H1 (cell line): Measurements from ENCODE around the gene KIAA1614. TPM values are rescaled to one million over a fixed set of nuclear protein-coding genes. Genes with fewer than 3 reads are reported as not detected.

ENCODE experiments used
- CTCF ChIA-PET: fragments of 300-600 bp; sonication (Branson Sonifier 250); formaldehyde crosslinking; loops from one replicate; lab custom pipeline; 2021; ENCODE audit not compliant: partially characterized antibody; lab: Charles Lee
- POLR2A ChIA-PET: fragments of 300-600 bp; sonication (Branson Sonifier 250); formaldehyde crosslinking; loops from one replicate; lab custom pipeline; 2021; ENCODE audit warnings: inconsistent platforms; ENCODE audit not compliant: partially characterized antibody; lab: Charles Lee
- DNase-seq, 2 experiments: peaks; one replicate each; pipeline versions ENCODE4 v3.0.0 to v3.0.0-alpha.2; 2010 to 2022; ENCODE audit warnings: low spot score in 2 of 2, low read depth in 1 of 2, mixed read lengths in 1 of 2
- FAIRE-seq: peaks from 2 replicates; lab custom pipeline; 2011; peaks lifted over from hg19 to GRCh38; lab: Jason Lieb, UNC
- H2AFZ ChIP-seq: 2 replicates; pipeline ENCODE4 v1.8.1; 2012; ENCODE audit warnings: low read length, inconsistent platforms
- H2AK5ac ChIP-seq: 2 replicates; pipeline ENCODE4 v1.6.1; 2013; ENCODE audit warnings: low read depth, low read length
- H2BK120ac ChIP-seq: replicated peaks from 2 replicates; pipeline ENCODE3; 2013; ENCODE audit warnings: low read depth, low read length, inconsistent platforms
- H2BK12ac ChIP-seq: 2 replicates; pipeline ENCODE4 v1.6.1; 2013; ENCODE audit warnings: low read depth, low read length
- H2BK15ac ChIP-seq: 2 replicates; pipeline ENCODE4 v1.6.1; 2013; ENCODE audit warnings: low read length
- H2BK20ac ChIP-seq: 2 replicates; pipeline ENCODE4 v1.6.1; 2013; ENCODE audit warnings: low read length
- H2BK5ac ChIP-seq: 2 replicates; pipeline ENCODE4 v1.6.1; 2013; ENCODE audit warnings: low read depth, low read length
- H3K14ac ChIP-seq: 2 replicates; pipeline ENCODE4 v1.6.1; 2013; ENCODE audit warnings: inconsistent platforms; ENCODE audit not compliant: insufficient read length
- H3K18ac ChIP-seq: 2 replicates; pipeline ENCODE4 v1.6.1; 2013; ENCODE audit warnings: low read length; ENCODE audit errors: extremely low read depth
- H3K23ac ChIP-seq: 2 replicates; pipeline ENCODE4 v1.6.1; 2013; ENCODE audit warnings: inconsistent platforms; ENCODE audit not compliant: insufficient read length
- H3K23me2 ChIP-seq: 2 replicates; pipeline ENCODE4 v1.6.1; 2013; ENCODE audit warnings: low read depth, low read length
- H3K27ac ChIP-seq: 2 replicates; pipeline ENCODE4 v1.6.1; 2011; ENCODE audit warnings: low read depth, low read length, inconsistent platforms
- H3K27me3 ChIP-seq, 4 experiments: replicated peaks in 1 of 4; 1 replicate in 1 of 4; 2 replicates in 3 of 4; pipeline versions ENCODE4 v1.6.1 to v1.8.1; 2011 to 2013; ENCODE audit warnings: low read length in 3 of 4, mild to moderate bottlenecking in 3 of 4, inconsistent platforms in 2 of 4, mixed read lengths in 2 of 4, moderate library complexity in 1 of 4; ENCODE audit not compliant: control insufficient read depth in 3 of 4, insufficient read depth in 3 of 4; ENCODE audit errors: extremely low read depth in 1 of 4
- H3K36me3 ChIP-seq, 4 experiments: 2 replicates each; pipeline versions ENCODE4 v1.6.1 to v1.8.1; 2011 to 2013; ENCODE audit warnings: mild to moderate bottlenecking in 4 of 4, low read length in 3 of 4, moderate library complexity in 2 of 4, control low read depth in 1 of 4, inconsistent platforms in 1 of 4; ENCODE audit not compliant: insufficient read depth in 4 of 4, control insufficient read depth in 2 of 4
- H3K4ac ChIP-seq: replicated peaks from 2 replicates; pipeline ENCODE3; 2013; ENCODE audit warnings: low read length, low read depth, mixed read lengths, inconsistent platforms; ENCODE audit not compliant: insufficient read length
- H3K4me1 ChIP-seq, 4 experiments: replicated peaks in 1 of 4; 1 replicate in 1 of 4; 2 replicates in 3 of 4; pipeline versions ENCODE4 v1.6.1 to v1.8.1; 2011 to 2013; ENCODE audit warnings: low read length in 3 of 4, inconsistent platforms in 2 of 4, mixed read lengths in 1 of 4; ENCODE audit not compliant: insufficient read depth in 4 of 4, control insufficient read depth in 3 of 4
- H3K4me2 ChIP-seq, 2 experiments: 2 replicates each; pipeline versions ENCODE4 v1.6.1 to v1.8.1; 2011 to 2013; ENCODE audit warnings: low read depth in 2 of 2, low read length in 2 of 2, control low read depth in 1 of 2, inconsistent platforms in 1 of 2, mild to moderate bottlenecking in 1 of 2; ENCODE audit not compliant: insufficient read depth in 1 of 2
- H3K4me3 ChIP-seq, 4 experiments: fragments of 200-600, 300-600 bp in 1 of 4; sonication (generic), shearing (Covaris generic), sonication (Bioruptor Twin) in 1 of 4; 2 replicates each; pipeline versions ENCODE4 v1.5.1 to v1.8.1; 2011 to 2016; ENCODE audit warnings: low read length in 4 of 4, low read depth in 3 of 4, control low read depth in 2 of 4, inconsistent platforms in 2 of 4, mild to moderate bottlenecking in 2 of 4, mixed read lengths in 1 of 4, moderate library complexity in 1 of 4; ENCODE audit not compliant: insufficient read depth in 2 of 4; ENCODE audit errors: extremely low read depth in 1 of 4
- H3K56ac ChIP-seq: replicated peaks from 2 replicates; pipeline ENCODE3; 2013; ENCODE audit warnings: low read depth, mild to moderate bottlenecking, mixed read lengths, low read length, inconsistent platforms; ENCODE audit not compliant: insufficient read length
- H3K79me1 ChIP-seq: 2 replicates; pipeline ENCODE4 v1.6.1; 2013; ENCODE audit warnings: low read depth, low read length, control low read depth
- H3K79me2 ChIP-seq, 2 experiments: 2 replicates each; pipeline versions ENCODE4 v1.6.1 to v1.8.1; 2012 to 2013; ENCODE audit warnings: low read length in 2 of 2, mild to moderate bottlenecking in 2 of 2, inconsistent platforms in 1 of 2; ENCODE audit not compliant: insufficient read depth in 2 of 2, control insufficient read depth in 1 of 2
- H3K9ac ChIP-seq, 4 experiments: replicated peaks in 1 of 4; 1 replicate in 1 of 4; 2 replicates in 3 of 4; pipeline versions ENCODE4 v1.6.1 to v1.8.1; 2011 to 2013; ENCODE audit warnings: low read depth in 3 of 4, low read length in 3 of 4, control low read depth in 2 of 4, mild to moderate bottlenecking in 2 of 4, moderate library complexity in 2 of 4, inconsistent platforms in 1 of 4; ENCODE audit errors: extremely low read depth in 1 of 4
- H3K9me3 ChIP-seq, 2 experiments: 2 replicates each; pipeline versions ENCODE4 v1.6.1 to v1.8.1; 2012 to 2013; ENCODE audit warnings: mild to moderate bottlenecking in 2 of 2, moderate library complexity in 2 of 2, control low read depth in 1 of 2, inconsistent platforms in 1 of 2, low read depth in 1 of 2, low read length in 1 of 2, mixed read lengths in 1 of 2; ENCODE audit not compliant: insufficient read depth in 2 of 2
- H4K20me1 ChIP-seq, 2 experiments: replicated peaks in 1 of 2; 2 replicates each; pipeline versions ENCODE3 to v1.8.1; 2011 to 2013; ENCODE audit warnings: inconsistent platforms in 2 of 2, low read length in 2 of 2, mild to moderate bottlenecking in 1 of 2; ENCODE audit not compliant: insufficient read depth in 2 of 2, control insufficient read depth in 1 of 2
- H4K5ac ChIP-seq: 2 replicates; pipeline ENCODE4 v1.6.1; 2013; ENCODE audit warnings: low read length, low read depth, mixed read lengths, inconsistent platforms; ENCODE audit not compliant: insufficient read length
- H4K8ac ChIP-seq: 2 replicates; pipeline ENCODE4 v1.8.0; 2013; ENCODE audit warnings: mild to moderate bottlenecking, moderate library complexity, low read length, inconsistent platforms; ENCODE audit not compliant: insufficient read depth; ENCODE audit errors: extremely low read depth
- H4K91ac ChIP-seq: replicated peaks from 2 replicates; pipeline ENCODE3; 2013; ENCODE audit warnings: low read length, mixed read lengths, inconsistent platforms; ENCODE audit not compliant: insufficient read length
- ASH2L ChIP-seq: fragments of 200-600, 300-600 bp; sonication (generic); IDR thresholded peaks from one replicate; pipeline ENCODE4 v1.7.1; 2017; ENCODE audit warnings: low read length
- ATF2 ChIP-seq: IDR thresholded peaks from 2 replicates; pipeline ENCODE4 v1.6.1; 2012; ENCODE audit warnings: low read length, inconsistent platforms
- CHD1 ChIP-seq: IDR thresholded peaks from 2 replicates; pipeline ENCODE4 v1.6.1; 2012; ENCODE audit warnings: low read depth, low read length, improper control_type of control experiment
- JUN ChIP-seq: IDR thresholded peaks from 2 replicates; pipeline ENCODE4 v1.6.1; 2011; ENCODE audit warnings: low read depth, mild to moderate bottlenecking, improper control_type of control experiment, low read length
- JUND ChIP-seq: IDR thresholded peaks from 2 replicates; pipeline ENCODE4 v1.6.1; 2011; ENCODE audit warnings: mild to moderate bottlenecking, improper control_type of control experiment, low read length
- KDM4A ChIP-seq: IDR thresholded peaks from one replicate; pipeline ENCODE4 v1.7.1; 2012; ENCODE audit warnings: low read depth, mild to moderate bottlenecking, moderate library complexity, low read length, inconsistent platforms; ENCODE audit not compliant: severe bottlenecking
- POLR2AphosphoS5 ChIP-seq: IDR thresholded peaks from 2 replicates; pipeline ENCODE4 v1.6.1; 2011; ENCODE audit warnings: low read depth, low read length
- SIN3A ChIP-seq, 2 experiments: IDR thresholded peaks in 1 of 2; conservative IDR thresholded peaks in 1 of 2; 2 replicates each; pipeline ENCODE4 v1.6.1; 2011 to 2012; ENCODE audit warnings: low read length in 2 of 2, improper control_type of control experiment in 1 of 2, low read depth in 1 of 2, mild to moderate bottlenecking in 1 of 2
- SUZ12 ChIP-seq: fragments of 200-600 bp; sonication (generic); IDR thresholded peaks from 2 replicates; pipeline ENCODE4 v1.6.1; 2012; ENCODE audit warnings: mild to moderate bottlenecking, inconsistent platforms, low read length, moderate library complexity, mixed read lengths
- WGBS, 2 experiments: shearing (Covaris generic) in 1 of 2; methylation state at CpG; one replicate each; pipeline versions ENCODE4 v1.1.6 to v1.1.7; 2013 to 2015; ENCODE audit warnings: low lambda C conversion rate in 2 of 2, mixed read lengths in 2 of 2, inconsistent platforms in 1 of 2, low coverage in 1 of 2, missing lambda C conversion rate in 1 of 2; ENCODE audit not compliant: insufficient replicate concordance in 2 of 2, insufficient coverage in 1 of 2, insufficient read length in 1 of 2; ENCODE audit errors: extremely low coverage in 1 of 2, missing lambda C conversion rate in 1 of 2; 5-methylcytosine and 5-hydroxymethylcytosine counted together
- polyA plus RNA-seq, 7 experiments: library from polyadenylated mRNA; depleted of rRNA in 3 of 7; stranded (reverse) in 5 of 7; unstranded in 2 of 7; fragments of >200 nt in 5 of 7; fragments of 200-250 nt in 2 of 7; gene quantifications; 1 replicate in 5 of 7; 2 replicates in 1 of 7; 4 replicates in 1 of 7; pipeline versions ENCODE4 v1.2.1 to v1.2.3, GENCODE V29; 2011 to 2013; ENCODE audit warnings: missing spikeins in 2 of 7, mixed read lengths in 2 of 7
- total RNA-seq: library from RNA; stranded (reverse); fragmentation: NEBNext Ultra II Directional; extraction: Animal tissue kit (Norgen Biotek cat#: 25700); gene quantifications from 2 replicates; pipeline ENCODE4 v1.2.1, GENCODE V29; 2021

The KIAA1614 gene
- total and polyA plus RNA-seq, 2 of the 8 experiments (the other 6 are each of a cell fraction or from before 2014, with no cell fraction given), result 1.3 to 3.1 TPM

- Histone ChIP-seq H2BK5ac (peak overlapping the region; percentile 100), H4K5ac (peak overlapping the region; percentile 91), H3K9me3 (no peaks in the 10 kb centered on the region), H4K91ac (peak overlapping the region; percentile 99), H3K4me2 (peak overlapping the region; percentile 75 to 87), H3K79me2 (no peaks in the 10 kb centered on the region), H3K27me3 (no peaks in the 10 kb centered on the region; a peak in 1 of 7 replicates), H2BK20ac (peak overlapping the region; percentile 91), H2AFZ (no peak overlapping the region), H3K27ac (peak overlapping the region; percentile 92), H2BK120ac (peak overlapping the region; percentile 67), H3K4me3 (peak overlapping the region in 3 of 4 experiments; percentile 19 to 42 (median 42); a peak in 6 of 8 replicates), H4K20me1 (no peaks in the 10 kb centered on the region), H3K79me1 (no peaks in the 10 kb centered on the region), H3K4ac (peak overlapping the region; percentile 97), H3K4me1 (peaks cover 29 to 53% (median 42%) of the 10 kb centered on the region in 4 experiments), H2BK15ac (peak overlapping the region; percentile 93), H4K8ac (peak overlapping the region; percentile 51; the same call in 1 of the 2 replicates), H3K18ac (peak overlapping the region; percentile 99), H3K36me3 (no peaks in the 10 kb centered on the region), H3K9ac (peak overlapping the region in 2 of 4 experiments; percentile 45 to 65; a peak in 5 of 7 replicates), H3K56ac (peak overlapping the region; percentile 78), H3K23ac (no peak overlapping the region), H3K23me2 (peaks cover 2% of the 10 kb centered on the region), H2BK12ac (peak overlapping the region; percentile 100), H2AK5ac (peak overlapping the region; percentile 96; the same call in 1 of the 2 replicates), H3K14ac (no peak overlapping the region)
- peak; percentile 100 for FAIRE-seq
- DNase-seq, result peak; percentile 68 to 91
- WGBS, 2 experiments, result 16% methylated on average over 13 of the region's 13 CpGs; no CpG with 5 or more reads in 1 of the 2 experiments
- CTCF ChIA-PET, result interaction anchor here (0.8 to 1.9 kb wide), 12 partner anchors 9 to 407 kb away, joined by 3 to 12 read pairs (median 4); partner anchors contain the start of gene KIAA1614
- POLR2A ChIA-PET, result interaction anchor here (0.6 to 2.4 kb wide), 15 partner anchors 11 to 421 kb away, joined by 3 to 26 read pairs (median 3); partner anchors contain the start of genes ACBD6, KIAA1614 and STX6
- TF ChIP-seq CHD1 (no peak), SUZ12 (no peak), JUND (peak; percentile 64; the same call in 1 of the 2 replicates), KDM4A (peak; percentile 23), POLR2AphosphoS5 (peak; percentile 28), JUN (no peak), SIN3A (conservative IDR thresholded peaks at IDR 0.05 in 1 of 2, IDR thresholded peaks at IDR 0.05 in 1 of 2; ENCODE audit: low read depth in 1 of 2, low read length in 2 of 2) (peak in 1 of 2 experiments; percentile 49; a peak in 1 of 4 replicates), ATF2 (peak; percentile 76; the same call in 1 of the 2 replicates), ASH2L (peak; percentile 84)
Measured at GRCh38 chr1:180923021-180923841, 10.5 kb downstream of the KIAA1614 start.
